HepG2 (cell line): Measurements from ENCODE around the gene FAM83G. TPM values are rescaled to one million over a fixed set of nuclear protein-coding genes. Genes with fewer than 3 reads are reported as not detected.

Experiments
- ATAC-seq: fragments of 200-7000 bp; cut with Tn5 transposase; 3 replicates; pipeline ENCODE4 v1.9.1; 2020; ENCODE audit warnings: mild to moderate bottlenecking, moderate library complexity
- BruUV-seq: library from RNA; stranded (reverse); fragments of 400-500 nt; replicated peaks from 2 replicates; lab custom pipeline; 2021; lab: Mats Ljungman, UMichigan
- CTCF ChIA-PET: fragments of 300-600 bp; formaldehyde crosslinking; extraction: SDS; loops from one replicate; lab custom pipeline; 2021; ENCODE audit warnings: low total read pairs, inconsistent platforms, low intra/inter-chr PET ratio; lab: Yijun Ruan, JAX
- POLR2A ChIA-PET: fragments of 350-600 bp; sonication (Branson Sonifier 250); formaldehyde crosslinking; loops from one replicate; lab custom pipeline; 2020; ENCODE audit warnings: antibody characterized with exemption, inconsistent platforms; lab: Yijun Ruan, JAX
- DNase-seq: peaks from one replicate; pipeline ENCODE4 v3.0.0-alpha.2; 2015; ENCODE audit warnings: low spot score
- FAIRE-seq: peaks from 3 replicates; lab custom pipeline; 2011; peaks lifted over from hg19 to GRCh38; lab: Jason Lieb, UNC
- H2AFZ ChIP-seq: one replicate; pipeline ENCODE4 v1.6.1; 2011; ENCODE audit warnings: low read length, inconsistent platforms
- H3K27ac ChIP-seq: fragments of 300-600 bp; 3 replicates; pipeline ENCODE4 v1.8.0; 2011; ENCODE audit warnings: mixed run types, mild to moderate bottlenecking, mixed read lengths, low read length, inconsistent platforms; ENCODE audit not compliant: insufficient read depth; ENCODE audit errors: extremely low read length
- H3K27me3 ChIP-seq, 2 experiments: fragments of 200-600 bp in 1 of 2; 2 replicates in 1 of 2; 3 replicates in 1 of 2; pipeline versions ENCODE4 v1.6.0 to v1.8.0; 2011; ENCODE audit warnings: low read length in 2 of 2, mild to moderate bottlenecking in 2 of 2, moderate library complexity in 2 of 2, inconsistent platforms in 1 of 2; ENCODE audit not compliant: insufficient read depth in 2 of 2, control insufficient read depth in 1 of 2
- H3K36me3 ChIP-seq, 2 experiments: fragments of 200-600 bp in 1 of 2; replicated peaks in 1 of 2; 2 replicates in 1 of 2; 3 replicates in 1 of 2; pipeline versions ENCODE4 v1.5.1 to v1.8.0; 2011; ENCODE audit warnings: low read length in 2 of 2, inconsistent platforms in 1 of 2; ENCODE audit not compliant: insufficient read depth in 2 of 2, control insufficient read depth in 1 of 2
- H3K4me1 ChIP-seq: 2 replicates; pipeline ENCODE4 v1.5.1; 2012; ENCODE audit warnings: low read length, inconsistent platforms; ENCODE audit not compliant: insufficient read depth
- H3K4me2 ChIP-seq: 2 replicates; pipeline ENCODE4 v1.6.0; 2011; ENCODE audit warnings: low read depth, low read length, inconsistent platforms
- H3K4me3 ChIP-seq, 3 experiments: fragments of 200-600 bp in 1 of 3; sonication (generic), shearing (Covaris generic) in 1 of 3; replicated peaks in 1 of 3; 2 replicates each; pipeline ENCODE4 v1.5.1; 2011 to 2016; ENCODE audit warnings: low read length in 3 of 3, inconsistent platforms in 2 of 3, low read depth in 2 of 3, mild to moderate bottlenecking in 2 of 3, control low read depth in 1 of 3, mixed read lengths in 1 of 3; ENCODE audit not compliant: insufficient read depth in 1 of 3
- H3K79me2 ChIP-seq: one replicate; pipeline ENCODE4 v1.6.1; 2011; ENCODE audit warnings: low read length, inconsistent platforms; ENCODE audit not compliant: insufficient read depth
- H3K9ac ChIP-seq: 2 replicates; pipeline ENCODE4 v1.6.0; 2011; ENCODE audit warnings: mild to moderate bottlenecking, low read depth, low read length, inconsistent platforms; ENCODE audit not compliant: insufficient read depth
- H3K9me3 ChIP-seq: 2 replicates; pipeline ENCODE4 v1.5.1; 2012; ENCODE audit warnings: mild to moderate bottlenecking, low read length
- H4K20me1 ChIP-seq: 2 replicates; pipeline ENCODE4 v1.6.0; 2011; ENCODE audit warnings: inconsistent platforms, mild to moderate bottlenecking, low read length, moderate library complexity; ENCODE audit not compliant: insufficient read depth
- AGO2 ChIP-seq: fragments of 200-400 bp; formaldehyde crosslinking; optimal IDR thresholded peaks from 2 replicates; pipeline ENCODE3; 2017; ENCODE audit warnings: mild to moderate bottlenecking, low read depth, low read length, moderate library complexity
- EHMT2 ChIP-seq: fragments of 200-600 bp; sonication (generic); IDR thresholded peaks from 2 replicates; pipeline ENCODE4 v1.7.0; 2017; ENCODE audit warnings: antibody characterized with exemption, low read depth, low read length, borderline replicate concordance
- ELF3 ChIP-seq: IDR thresholded peaks from 2 replicates; pipeline ENCODE4 v1.6.1; 2016; ENCODE audit warnings: missing genetic modification reagents, missing compliant biosample characterization
- HNRNPL ChIP-seq: fragments of 200-400 bp; formaldehyde crosslinking; IDR thresholded peaks from 2 replicates; pipeline ENCODE4 v1.6.1; 2017; ENCODE audit warnings: mild to moderate bottlenecking, low read depth, low read length
- HOXA3 ChIP-seq: sonication (generic); formaldehyde crosslinking; IDR thresholded peaks from 2 replicates; pipeline ENCODE4 v1.5.0; 2020; ENCODE audit warnings: missing genetic modification reagents
- MXI1 ChIP-seq: IDR thresholded peaks from 3 replicates; pipeline ENCODE4 v1.6.1; 2012; ENCODE audit warnings: low read depth, low read length, inconsistent platforms, borderline replicate concordance
- RBM39 ChIP-seq: fragments of 200-400 bp; formaldehyde crosslinking; IDR thresholded peaks from one replicate; pipeline ENCODE4 v1.6.1; 2018; ENCODE audit warnings: antibody characterized with exemption, mild to moderate bottlenecking, low read depth, low read length; ENCODE audit not compliant: poor library complexity, severe bottlenecking
- SRF ChIP-seq: IDR thresholded peaks from 2 replicates; pipeline ENCODE4 v1.6.1; 2011; ENCODE audit warnings: mild to moderate bottlenecking, low read depth, low read length, moderate library complexity
- ZKSCAN5 ChIP-seq: sonication (generic); formaldehyde crosslinking; IDR thresholded peaks from 2 replicates; pipeline ENCODE4 v1.5.1; 2020; ENCODE audit warnings: mild to moderate bottlenecking, missing genetic modification reagents
- ZMYM2 ChIP-seq: sonication (generic); formaldehyde crosslinking; IDR thresholded peaks from 2 replicates; pipeline ENCODE4 v1.8.0; 2022; ENCODE audit warnings: mild to moderate bottlenecking, missing genetic modification reagents
- WGBS: methylation state at CpG from one replicate; pipeline ENCODE4 v1.1.6; 2017; ENCODE audit warnings: low lambda C conversion rate; 5-methylcytosine and 5-hydroxymethylcytosine counted together
- in situ Hi-C: cut with HindIII; loops from 2 replicates; pipeline ENCODE4 v1.10.0; 2017; ENCODE audit warnings: low pct_unique_long_range_greater_than_20kb; ENCODE audit not compliant: extremely low pct_ligation_motif_present
- intact Hi-C: fragments of 100-400 bp; cut with micrococcal nuclease; formaldehyde crosslinking; loops from one replicate; pipeline ENCODE4 v1.10.0; 2022; ENCODE audit not compliant: unreplicated experiment
- polyA plus RNA-seq, 8 experiments: library from polyadenylated mRNA; depleted of rRNA in 3 of 8; stranded (reverse) in 7 of 8; unstranded in 1 of 8; fragments of >200 nt; fragmentation: Illumina TruSeq in 4 of 8; extraction: Trizol in 4 of 8; gene quantifications; 2 replicates each; pipeline versions ENCODE4 v1.2.1 to v1.2.3, GENCODE V29; 2011 to 2016; ENCODE audit warnings: low read depth in 4 of 8, missing spikeins in 1 of 8, mixed read lengths in 1 of 8; ENCODE audit not compliant: insufficient read depth in 1 of 8
- total RNA-seq, 5 experiments: library from RNA; depleted of rRNA; stranded (reverse); fragments of >200 nt; fragmentation: Illumina TruSeq; extraction: Trizol; gene quantifications; 2 replicates each; pipeline ENCODE4 v1.2.3, GENCODE V29; 2016; ENCODE audit warnings: low read depth in 1 of 5
- TF ChIP-seq, protein P1 (sequence below): sonication (generic); formaldehyde crosslinking; IDR thresholded peaks from 2 replicates; pipeline ENCODE4 v1.4.0; 2020; ENCODE audit warnings: missing genetic modification reagents
- TF ChIP-seq, protein P2 (sequence below): sonication (generic); formaldehyde crosslinking; IDR thresholded peaks from 2 replicates; pipeline ENCODE4 v1.4.0; 2020; ENCODE audit warnings: missing genetic modification reagents

The FAM83G gene
- total and polyA plus RNA-seq, 2 of the 13 experiments (the other 11 are each of a cell fraction or from before 2014, with no cell fraction given), result 13.7 to 18.6 TPM

DNA sequence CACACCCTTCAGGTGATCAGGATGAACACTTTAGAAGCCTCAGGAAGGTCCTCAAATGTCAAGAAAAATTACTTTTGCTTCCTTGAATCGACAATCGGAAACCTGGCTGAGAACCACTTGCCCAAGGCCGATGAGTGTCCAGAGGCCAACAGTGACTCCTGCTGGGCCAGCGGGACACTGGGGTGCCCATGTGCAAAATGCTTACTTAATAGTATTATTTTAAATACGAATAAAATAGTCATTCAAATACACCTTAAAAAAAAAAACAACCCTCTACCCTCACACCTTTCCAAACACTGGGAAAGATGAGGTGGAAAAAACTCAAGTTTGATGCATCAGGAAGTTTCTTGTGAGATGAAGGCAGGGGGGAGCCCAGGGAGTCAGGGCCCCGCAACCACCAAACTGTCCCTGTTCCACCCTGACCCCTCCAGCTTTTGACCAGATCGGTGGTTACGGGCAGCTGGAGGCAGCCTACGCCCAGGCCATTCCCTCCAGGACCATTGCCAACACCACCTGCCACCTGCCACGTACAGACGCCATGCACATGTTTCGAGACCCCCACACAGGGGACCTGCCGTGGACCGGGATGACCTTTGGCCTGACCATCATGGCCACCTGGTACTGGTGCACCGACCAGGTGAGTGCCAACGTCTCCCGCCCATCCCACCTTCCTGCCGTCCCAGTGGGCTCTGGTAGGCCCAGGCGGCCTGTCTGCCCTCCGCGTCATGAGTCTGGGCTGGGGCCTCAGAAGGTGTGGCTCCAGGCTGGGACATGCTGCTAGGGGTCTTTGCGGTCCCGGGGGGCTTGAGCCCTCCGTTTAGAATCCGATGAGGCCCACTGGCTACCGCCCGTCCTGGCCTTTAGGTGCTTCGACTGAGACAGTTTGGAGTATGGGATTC is 33.7 kb downstream of the FAM83G start:
- CTCF ChIA-PET, result no interaction called here
- BruUV-seq, result TSS peak; percentile 45
- DNase-seq (no peak), FAIRE-seq (no peak), ATAC-seq (no peak)
- 94% methylated on average over 25 of the region's 28 CpGs for WGBS
- Histone ChIP-seq H3K4me1 (peaks cover 33% of the 10 kb centered on the region), H2AFZ (no peak overlapping the region), H3K27me3 (no peaks in the 10 kb centered on the region), H3K9me3 (no peaks in the 10 kb centered on the region), H3K36me3 (peaks cover 19 to 46% of the 10 kb centered on the region in 2 experiments), H3K4me3 (no peak overlapping the region), H3K9ac (no peak overlapping the region), H3K79me2 (no peaks in the 10 kb centered on the region), H3K27ac (no peak overlapping the region), H3K4me2 (no peak overlapping the region), H4K20me1 (no peaks in the 10 kb centered on the region)
- intact Hi-C loops (no loop called here), in situ Hi-C loops (no loop called here)
- TF ChIP-seq ELF3 (CRISPR knock-in tag), result no peak
- TF ChIP-seq EHMT2, result 0 out of 2 replicates have a peak, but pooled peaks have one; percentile 65
- POLR2A ChIA-PET, result no interaction called here

DNA sequence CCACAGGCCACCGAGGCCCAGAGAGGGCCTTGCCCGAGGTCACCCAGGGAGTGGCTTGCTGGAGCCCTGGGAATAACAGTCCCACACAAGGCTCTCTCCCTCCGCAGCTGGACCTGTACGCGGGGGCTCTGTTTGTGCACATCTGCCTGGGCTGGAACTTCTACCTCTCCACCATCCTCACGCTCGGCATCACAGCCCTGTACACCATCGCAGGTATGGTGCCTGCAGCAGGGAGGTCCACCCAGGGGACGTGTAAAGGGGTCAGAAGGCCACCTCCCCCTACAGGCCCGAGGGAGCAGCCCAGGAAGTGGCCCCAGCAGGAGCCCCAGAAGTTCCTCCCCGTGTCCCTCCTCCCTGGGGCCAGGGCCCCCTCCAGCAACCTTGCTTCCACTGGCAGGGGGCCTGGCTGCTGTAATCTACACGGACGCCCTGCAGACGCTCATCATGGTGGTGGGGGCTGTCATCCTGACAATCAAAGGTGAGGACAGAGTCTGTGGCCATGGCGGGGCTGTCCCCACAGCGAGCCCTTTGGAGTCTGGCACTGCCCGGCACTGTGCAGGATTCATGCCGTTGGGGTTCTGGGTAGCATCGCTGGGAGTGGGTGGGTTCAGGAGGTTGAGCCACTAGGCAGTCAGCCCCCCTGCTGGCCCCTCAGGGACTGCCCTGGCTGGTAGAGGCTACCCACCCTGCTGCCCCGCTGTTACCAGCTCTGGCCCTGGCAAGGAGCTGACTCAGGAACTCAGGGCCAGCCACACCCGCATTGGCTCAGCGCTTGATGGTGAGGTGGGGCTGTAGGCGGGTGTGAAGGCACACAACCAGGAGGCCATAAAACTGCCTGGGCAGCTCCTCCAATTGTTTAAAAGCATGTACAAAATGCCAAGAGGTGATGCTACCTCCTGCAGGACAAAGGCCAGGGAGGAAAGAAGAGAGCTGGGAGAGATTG is 35.3 kb downstream of the FAM83G start:
- Histone ChIP-seq H2AFZ (no peak overlapping the region), H3K36me3 (peaks cover 17 to 36% of the 10 kb centered on the region in 2 experiments), H3K9me3 (no peaks in the 10 kb centered on the region), H3K79me2 (no peaks in the 10 kb centered on the region), H3K27ac (no peak overlapping the region), H3K9ac (no peak overlapping the region), H3K4me2 (no peak overlapping the region), H3K4me1 (peaks cover 38% of the 10 kb centered on the region), H3K27me3 (0 out of 5 replicates have a peak, but pooled peaks cover 0 to 3% of the 10 kb centered on the region in 2 experiments), H4K20me1 (no peaks in the 10 kb centered on the region), H3K4me3 (no peak overlapping the region)
- in situ Hi-C loops (loop anchor here (5.0 kb wide), 1 partner anchor 33 kb away; the partner anchor contains the start of gene FAM83G), intact Hi-C loops (no loop called here)
- POLR2A ChIA-PET, result interaction anchor here (0.8 to 1.3 kb wide), 2 partner anchors 9 to 35 kb away, joined by 4 to 5 read pairs; no protein-coding TSS in a partner anchor
- WGBS, result 78% methylated on average over 9 of the region's 23 CpGs
- no peak for DNase-seq
- peak; percentile 11 for ATAC-seq
- CTCF ChIA-PET, result no interaction called here
- no peak for FAIRE-seq
- no TSS peak for BruUV-seq
- TF ChIP-seq, protein P1, sequence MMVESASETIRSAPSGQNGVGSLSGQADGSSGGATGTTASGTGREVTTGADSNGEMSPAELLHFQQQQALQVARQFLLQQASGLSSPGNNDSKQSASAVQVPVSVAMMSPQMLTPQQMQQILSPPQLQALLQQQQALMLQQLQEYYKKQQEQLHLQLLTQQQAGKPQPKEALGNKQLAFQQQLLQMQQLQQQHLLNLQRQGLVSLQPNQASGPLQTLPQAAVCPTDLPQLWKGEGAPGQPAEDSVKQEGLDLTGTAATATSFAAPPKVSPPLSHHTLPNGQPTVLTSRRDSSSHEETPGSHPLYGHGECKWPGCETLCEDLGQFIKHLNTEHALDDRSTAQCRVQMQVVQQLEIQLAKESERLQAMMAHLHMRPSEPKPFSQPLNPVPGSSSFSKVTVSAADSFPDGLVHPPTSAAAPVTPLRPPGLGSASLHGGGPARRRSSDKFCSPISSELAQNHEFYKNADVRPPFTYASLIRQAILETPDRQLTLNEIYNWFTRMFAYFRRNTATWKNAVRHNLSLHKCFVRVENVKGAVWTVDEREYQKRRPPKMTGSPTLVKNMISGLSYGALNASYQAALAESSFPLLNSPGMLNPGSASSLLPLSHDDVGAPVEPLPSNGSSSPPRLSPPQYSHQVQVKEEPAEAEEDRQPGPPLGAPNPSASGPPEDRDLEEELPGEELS (CRISPR knock-in tag), result no peak
- TF ChIP-seq AGO2 (peak; percentile 94), MXI1 (no peak), ZMYM2 (CRISPR knock-in tag) (no peak), HOXA3 (no peak), ZKSCAN5 (CRISPR knock-in tag) (no peak), SRF (no peak), RBM39 (peak; percentile 17), HNRNPL (0 out of 2 replicates have a peak, but pooled peaks have one; percentile 49)
- TF ChIP-seq, protein P2, sequence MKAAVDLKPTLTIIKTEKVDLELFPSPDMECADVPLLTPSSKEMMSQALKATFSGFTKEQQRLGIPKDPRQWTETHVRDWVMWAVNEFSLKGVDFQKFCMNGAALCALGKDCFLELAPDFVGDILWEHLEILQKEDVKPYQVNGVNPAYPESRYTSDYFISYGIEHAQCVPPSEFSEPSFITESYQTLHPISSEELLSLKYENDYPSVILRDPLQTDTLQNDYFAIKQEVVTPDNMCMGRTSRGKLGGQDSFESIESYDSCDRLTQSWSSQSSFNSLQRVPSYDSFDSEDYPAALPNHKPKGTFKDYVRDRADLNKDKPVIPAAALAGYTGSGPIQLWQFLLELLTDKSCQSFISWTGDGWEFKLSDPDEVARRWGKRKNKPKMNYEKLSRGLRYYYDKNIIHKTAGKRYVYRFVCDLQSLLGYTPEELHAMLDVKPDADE (CRISPR knock-in tag), result no peak
